HG03159 (cell line): Measurements from ENCODE around the gene SPECC1.
"Not testable (repeated sequence)": the region's sequence is repeated elsewhere in the genome, so short reads cannot be mapped to it uniquely, and the experiment has no call there.

ENCODE experiments used
- ATAC-seq: cut with Tn5 transposase; IDR thresholded peaks from one replicate; pipeline ENCODE4 v1.9.1; 2021; ENCODE audit warnings: mild to moderate bottlenecking, moderate library complexity; ENCODE audit not compliant: unreplicated experiment

SPECC1 gene

GRCh38 chr17:20158580-20158979, 149.4 kb downstream of the SPECC1 start:
- ATAC-seq, result no peak

- no peak for ATAC-seq
Observed at GRCh38 chr17:20159406-20160069, 150.4 kb downstream of the SPECC1 start.

- ATAC-seq, result not testable (repeated sequence)
Observed at GRCh38 chr17:20165516-20165915, 156.4 kb downstream of the SPECC1 start.

- ATAC-seq, result no peak
Observed at GRCh38 chr17:20170085-20170484, 160.9 kb downstream of the SPECC1 start.

DNA sequence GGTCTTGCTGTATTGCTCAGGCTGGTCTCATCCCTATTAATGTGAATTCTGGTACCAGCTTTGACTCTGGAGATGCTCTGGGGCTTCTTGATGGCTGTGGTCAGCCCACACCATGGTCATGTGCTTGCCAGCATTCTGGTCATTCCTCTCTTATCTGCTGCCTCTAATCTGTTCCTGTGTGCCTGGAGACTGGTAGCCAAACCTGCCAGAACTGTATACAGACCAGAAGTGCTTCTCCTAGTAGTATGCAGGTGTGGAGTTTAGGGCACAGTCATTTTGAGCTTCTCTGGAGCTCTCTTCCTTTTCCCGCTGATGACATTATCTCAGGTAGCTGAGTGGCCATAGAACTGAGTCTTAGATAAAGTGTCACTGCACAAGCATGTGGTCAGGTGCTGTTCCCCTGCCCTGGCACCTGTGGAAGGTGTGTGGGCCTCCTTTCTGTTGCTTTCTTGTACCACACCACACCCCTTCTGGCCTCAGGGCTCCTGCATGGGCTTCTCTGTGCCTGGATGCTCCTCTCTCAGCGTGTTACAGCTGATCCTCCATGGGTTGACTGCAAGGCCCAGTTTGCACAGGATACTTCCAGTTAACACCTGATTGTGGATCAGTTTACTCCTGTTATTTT, 162.7 kb downstream of the SPECC1 start:
- no peak for ATAC-seq

GRCh38 chr17:20172376-20172775, 163.2 kb downstream of the SPECC1 start:
- ATAC-seq, result no peak

GRCh38 chr17:20173091-20173490, 163.9 kb downstream of the SPECC1 start:
- no peak for ATAC-seq

DNA sequence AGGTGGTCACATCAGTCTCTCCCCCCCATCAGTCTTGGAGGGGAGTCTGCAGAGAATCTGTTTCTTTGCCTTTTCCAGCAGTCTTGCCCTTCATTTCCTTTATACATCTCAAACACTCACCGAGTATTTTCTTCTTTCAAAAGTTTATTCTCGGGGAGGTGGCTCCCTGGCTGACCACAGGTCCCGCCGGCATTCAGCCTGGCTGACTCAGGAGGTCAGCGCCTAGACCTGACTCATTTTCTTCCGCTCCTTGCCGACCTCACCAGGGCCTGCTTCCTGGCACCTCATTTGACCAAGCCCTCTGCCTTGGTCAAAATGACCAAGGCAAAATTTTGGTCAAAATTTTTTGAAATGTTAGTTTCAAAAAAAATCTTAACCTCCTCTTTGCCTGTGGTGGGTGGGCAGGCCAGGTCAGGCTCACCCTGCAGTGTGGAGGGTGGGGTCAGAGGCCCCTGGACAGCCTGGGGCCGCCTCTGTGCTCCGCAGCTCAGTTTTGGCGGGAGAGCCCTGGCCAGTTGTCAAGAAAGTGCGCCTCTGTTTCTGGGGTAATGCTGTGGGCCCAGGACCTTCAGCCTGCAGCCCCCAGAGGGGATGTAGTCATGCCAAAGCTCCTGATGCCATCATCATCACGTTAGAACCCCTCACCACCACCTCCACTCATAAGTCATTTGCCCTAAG, 165.6 kb downstream of the SPECC1 start:
- no peak for ATAC-seq

- ATAC-seq, result no peak
Observed at GRCh38 chr17:20179041-20179440, 169.9 kb downstream of the SPECC1 start.

DNA sequence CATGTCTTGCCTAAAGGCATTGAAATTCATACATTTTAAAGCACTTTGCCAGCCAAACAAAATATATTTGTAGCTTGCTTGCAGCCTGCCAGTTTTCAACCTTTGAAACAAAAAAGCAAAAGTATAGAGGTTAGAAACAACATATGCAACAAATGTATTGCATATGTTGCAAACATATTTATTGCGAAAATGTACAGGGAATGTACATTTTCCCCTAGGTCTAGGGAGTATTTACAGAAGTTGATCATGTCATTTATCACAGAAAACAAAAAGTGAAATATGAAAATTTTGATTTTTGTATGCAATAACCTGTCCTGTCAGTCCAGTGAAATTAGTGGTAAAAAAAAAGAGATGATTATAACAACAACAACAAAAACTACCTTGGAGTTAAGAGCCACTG, 171.5 kb downstream of the SPECC1 start:
- ATAC-seq, result no peak

GRCh38 chr17:20184181-20184580, 175.0 kb downstream of the SPECC1 start:
- no peak for ATAC-seq

GRCh38 chr17:20184977-20185619, 175.9 kb downstream of the SPECC1 start:
- no peak for ATAC-seq

- ATAC-seq, result no peak
Observed at GRCh38 chr17:20187049-20187448, 177.9 kb downstream of the SPECC1 start.

DNA sequence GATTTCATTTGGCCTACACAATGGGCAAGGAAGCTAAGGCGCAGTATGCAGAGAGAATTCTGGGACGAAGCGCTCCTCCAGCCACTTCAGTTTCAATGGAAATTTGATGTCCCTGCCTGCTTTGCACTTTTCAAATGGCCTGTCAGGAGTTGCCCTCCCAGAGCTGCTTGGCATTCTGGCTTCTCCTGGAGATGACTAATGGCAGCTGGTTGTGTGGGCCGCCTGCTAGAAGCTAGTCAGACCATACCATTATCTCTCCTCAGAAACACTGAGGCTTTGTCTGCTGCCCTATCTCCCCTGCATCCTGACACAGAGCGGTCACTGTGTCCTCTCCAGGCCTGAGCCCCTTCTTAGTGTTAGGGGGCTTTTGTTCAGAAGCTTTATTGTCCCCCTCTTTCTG, 180.1 kb downstream of the SPECC1 start:
- ATAC-seq, result no peak

DNA sequence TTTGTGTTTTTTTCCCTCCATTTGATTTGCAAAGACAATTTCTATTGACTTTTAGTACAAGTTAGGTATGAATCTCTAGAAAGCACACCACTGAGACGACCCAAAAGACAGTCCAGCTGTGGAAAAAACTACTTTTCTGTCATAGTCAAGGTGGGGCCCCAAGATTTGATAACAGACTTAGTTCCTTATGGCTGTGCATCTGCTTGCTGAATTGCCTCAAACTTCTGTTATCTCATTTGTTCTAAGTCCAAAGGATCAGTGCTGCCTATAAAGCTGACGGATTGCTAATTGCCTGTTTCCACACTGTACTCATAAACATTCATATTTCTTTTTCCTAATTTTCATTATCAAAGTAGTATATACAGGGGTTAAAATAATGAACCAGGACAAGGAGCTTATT, 180.8 kb downstream of the SPECC1 start:
- ATAC-seq, result no peak

DNA sequence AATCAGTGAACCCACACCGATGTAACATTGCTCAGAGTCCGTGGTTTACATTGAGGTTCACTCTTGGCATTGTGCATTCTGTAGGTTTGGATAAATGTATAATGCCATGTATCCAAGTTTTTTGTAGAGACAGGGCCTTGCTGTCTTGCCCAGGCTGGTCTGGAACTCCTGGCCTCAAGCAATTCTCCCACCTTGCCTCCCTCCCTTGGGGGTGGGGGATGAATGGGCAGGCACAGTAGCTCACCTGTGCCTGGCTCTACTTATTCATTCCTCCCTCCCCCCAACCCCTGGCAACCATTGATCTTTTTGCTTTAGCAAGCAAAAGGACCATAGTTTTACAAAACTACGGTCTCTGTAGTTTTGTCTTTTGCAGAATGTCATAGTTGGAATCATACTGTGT, 181.4 kb downstream of the SPECC1 start:
- ATAC-seq, result no peak

DNA sequence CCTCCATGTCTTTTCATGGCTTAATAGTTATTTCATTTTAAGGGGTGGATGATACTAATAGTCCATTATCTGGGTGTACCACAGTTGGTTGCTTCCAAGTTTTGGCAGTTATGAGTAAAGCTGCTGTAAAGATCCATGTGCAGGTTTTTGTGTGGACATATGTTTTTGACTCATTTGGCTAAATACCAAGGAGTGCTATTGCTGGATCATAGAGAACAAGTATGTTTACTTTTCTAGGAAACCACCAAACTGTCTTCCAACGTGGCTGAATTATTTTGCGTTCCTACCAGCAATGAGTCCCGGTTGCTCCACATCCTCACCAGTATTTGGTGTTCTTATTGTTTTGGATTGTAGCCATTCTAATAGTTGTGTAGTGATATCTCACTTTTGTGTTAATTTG, 181.9 kb downstream of the SPECC1 start:
- ATAC-seq, result no peak

DNA sequence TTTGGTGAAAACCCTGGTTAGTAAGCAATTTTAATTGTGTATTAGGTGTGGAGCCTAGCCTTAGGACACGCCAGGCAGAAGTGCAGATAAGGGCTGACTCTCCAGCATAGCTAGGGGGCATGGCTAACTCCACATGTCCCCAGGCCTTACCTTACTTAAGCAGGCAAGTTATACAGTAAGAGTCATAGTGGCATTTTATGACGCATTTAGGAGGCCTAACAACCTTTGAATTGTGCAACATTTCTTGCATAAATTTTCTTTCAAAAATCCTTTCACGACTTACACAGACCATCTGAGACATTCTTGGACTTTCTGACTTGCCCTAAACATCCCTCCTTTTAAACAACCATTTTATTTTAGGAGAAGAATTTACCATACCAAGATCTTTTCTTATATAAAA, 187.1 kb downstream of the SPECC1 start:
- not testable (repeated sequence) for ATAC-seq

DNA sequence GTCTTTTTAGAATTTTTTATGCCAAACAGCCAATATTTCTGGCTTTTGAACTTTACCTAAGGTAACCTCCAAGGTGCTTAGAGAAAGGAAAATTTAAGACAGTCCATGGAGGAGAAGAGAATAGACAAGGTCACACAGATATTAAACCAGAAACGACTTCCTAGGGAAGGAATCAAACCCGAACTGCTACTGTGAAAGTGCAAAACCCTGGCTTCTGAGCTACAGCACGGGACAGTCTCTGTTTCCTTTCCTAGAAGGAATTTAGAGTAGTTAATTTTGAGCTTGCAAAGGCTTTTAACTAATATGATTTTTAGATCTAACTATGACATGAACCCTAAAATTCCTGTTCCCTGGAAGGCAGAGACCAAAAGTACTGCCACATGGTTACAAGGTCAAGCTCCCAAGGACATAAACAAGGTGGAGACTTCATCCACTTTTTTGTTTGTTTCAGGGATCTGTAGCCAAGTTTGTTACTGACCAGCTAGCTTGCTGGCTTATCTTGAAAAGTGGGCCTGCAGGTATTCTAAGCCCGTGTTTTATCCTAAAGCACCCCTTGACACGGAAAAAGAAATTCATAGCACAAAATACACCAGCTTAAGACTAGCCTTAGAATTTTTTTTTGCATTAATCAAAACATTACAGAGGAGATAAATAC, 188.2 kb downstream of the SPECC1 start:
- ATAC-seq, result no peak

GRCh38 chr17:20200016-20200795, 191.0 kb downstream of the SPECC1 start:
- no peak for ATAC-seq
